GM10266 (cell line): ENCODE results near the gene NPAT.

Experiments used
- DNase-seq: peaks from one replicate; pipeline ENCODE4 v3.0.0; 2012; ENCODE audit errors: extremely low spot score
- TF ChIP-seq, protein P1 (sequence below): IDR thresholded peaks from 2 replicates; pipeline ENCODE4 v1.5.1; 2012; ENCODE audit warnings: mild to moderate bottlenecking, low read depth; ENCODE audit not compliant: control insufficient read depth, insufficient read depth; ENCODE audit errors: missing control alignments

NPAT gene

DNA sequence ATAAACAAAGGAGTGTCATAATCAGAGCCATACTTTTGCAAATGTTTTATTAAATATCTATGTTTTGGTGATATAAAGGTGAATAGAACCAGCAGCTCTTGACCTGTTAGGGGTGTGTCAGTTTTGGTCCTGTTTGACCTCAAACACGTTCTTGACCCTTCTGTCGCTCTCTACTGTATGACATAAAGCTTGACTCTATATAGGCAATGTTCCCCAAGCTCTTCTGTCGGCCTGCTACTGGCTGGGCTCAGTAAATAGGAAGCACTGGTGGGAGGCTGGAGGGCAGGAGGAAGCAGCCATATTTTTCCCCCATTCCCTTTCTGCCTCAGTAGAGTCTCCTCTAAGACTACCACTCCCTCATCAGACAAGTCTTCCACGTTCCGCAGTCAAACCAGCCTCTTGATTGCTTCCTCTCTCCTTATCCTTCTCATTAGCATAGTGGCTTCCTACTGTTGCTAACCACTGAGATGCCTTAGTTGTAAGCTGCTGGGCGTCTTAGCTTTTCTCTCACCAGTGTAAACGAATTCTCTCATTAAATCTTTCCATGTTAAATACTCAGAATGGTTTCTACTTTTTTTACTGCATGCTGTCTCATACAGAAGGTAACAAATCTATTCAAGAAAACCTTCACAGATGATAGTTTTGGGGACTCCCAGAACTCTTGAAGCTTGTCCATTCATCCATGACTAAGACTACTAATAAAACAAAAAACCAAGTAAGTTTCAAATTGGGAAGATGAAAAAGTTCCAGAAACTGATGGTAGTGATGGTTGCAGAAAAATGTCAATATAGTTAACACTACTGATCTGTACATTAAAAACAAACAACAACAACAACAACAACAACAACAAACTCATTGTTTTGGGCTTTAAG, 3.3 kb downstream of the NPAT start:
- TF ChIP-seq, protein P1, sequence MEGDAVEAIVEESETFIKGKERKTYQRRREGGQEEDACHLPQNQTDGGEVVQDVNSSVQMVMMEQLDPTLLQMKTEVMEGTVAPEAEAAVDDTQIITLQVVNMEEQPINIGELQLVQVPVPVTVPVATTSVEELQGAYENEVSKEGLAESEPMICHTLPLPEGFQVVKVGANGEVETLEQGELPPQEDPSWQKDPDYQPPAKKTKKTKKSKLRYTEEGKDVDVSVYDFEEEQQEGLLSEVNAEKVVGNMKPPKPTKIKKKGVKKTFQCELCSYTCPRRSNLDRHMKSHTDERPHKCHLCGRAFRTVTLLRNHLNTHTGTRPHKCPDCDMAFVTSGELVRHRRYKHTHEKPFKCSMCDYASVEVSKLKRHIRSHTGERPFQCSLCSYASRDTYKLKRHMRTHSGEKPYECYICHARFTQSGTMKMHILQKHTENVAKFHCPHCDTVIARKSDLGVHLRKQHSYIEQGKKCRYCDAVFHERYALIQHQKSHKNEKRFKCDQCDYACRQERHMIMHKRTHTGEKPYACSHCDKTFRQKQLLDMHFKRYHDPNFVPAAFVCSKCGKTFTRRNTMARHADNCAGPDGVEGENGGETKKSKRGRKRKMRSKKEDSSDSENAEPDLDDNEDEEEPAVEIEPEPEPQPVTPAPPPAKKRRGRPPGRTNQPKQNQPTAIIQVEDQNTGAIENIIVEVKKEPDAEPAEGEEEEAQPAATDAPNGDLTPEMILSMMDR, result no peak
- DNase-seq, result no peak

DNA sequence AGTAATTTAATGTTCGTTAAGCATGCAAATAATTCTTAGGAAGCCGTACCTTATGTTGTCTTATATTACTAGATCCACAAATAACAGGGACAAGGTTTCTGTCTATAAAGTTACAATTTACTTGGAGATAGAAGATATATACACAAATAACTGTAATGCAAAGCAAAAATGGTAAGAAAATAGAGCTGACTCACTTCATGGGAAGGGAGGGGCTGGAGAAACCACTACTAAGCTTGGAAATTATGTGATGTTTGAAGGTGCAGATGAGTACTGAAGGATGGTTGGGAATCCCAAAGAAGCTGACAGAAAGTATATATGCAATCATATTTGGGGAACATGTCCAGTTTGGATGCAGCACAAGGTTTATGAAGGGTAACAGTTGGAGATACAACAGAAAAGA, 4.0 kb downstream of the NPAT start:
- no peak for DNase-seq
- TF ChIP-seq, protein P1, result no peak

DNA sequence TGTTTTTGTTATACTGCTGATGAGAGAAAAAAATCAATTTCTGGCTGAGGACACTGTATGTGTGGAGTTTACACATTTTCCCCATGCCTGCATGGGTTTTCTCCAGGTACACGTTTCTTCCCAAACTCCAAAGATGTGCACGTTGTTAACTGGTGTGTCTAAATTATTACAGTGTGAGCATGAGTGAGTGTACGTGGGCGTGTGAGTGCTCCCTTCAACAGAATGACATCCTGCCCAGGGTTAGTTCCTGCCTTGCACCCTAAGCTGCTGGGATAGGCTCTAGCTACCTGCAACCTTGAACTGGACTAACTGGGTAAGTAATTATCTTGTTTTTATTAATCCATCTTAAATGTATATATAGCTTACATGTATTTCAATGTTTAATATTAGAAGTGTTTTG, 5.5 kb downstream of the NPAT start:
- TF ChIP-seq, protein P1, result no peak
- no peak for DNase-seq

DNA sequence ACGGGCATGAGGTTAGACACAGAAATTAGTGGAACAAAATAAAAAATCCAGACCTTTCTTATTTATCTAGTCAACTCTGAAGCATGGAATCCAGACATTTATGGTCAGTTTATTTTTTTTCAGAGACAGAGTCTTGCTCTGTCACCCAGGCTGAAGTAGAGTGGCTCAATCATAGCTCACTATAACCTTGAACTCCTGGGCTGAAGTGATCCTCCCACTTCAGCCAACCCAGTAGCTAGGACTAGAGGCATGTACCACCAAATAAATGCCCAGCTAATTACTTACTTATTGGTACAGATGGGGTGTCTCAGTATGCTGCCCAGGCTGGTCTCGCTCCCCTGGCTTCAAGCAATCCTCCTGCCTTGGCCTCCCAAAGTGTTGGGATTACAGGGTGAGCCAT, 8.7 kb downstream of the NPAT start:
- DNase-seq, result no peak
- TF ChIP-seq, protein P1, result no peak

DNA sequence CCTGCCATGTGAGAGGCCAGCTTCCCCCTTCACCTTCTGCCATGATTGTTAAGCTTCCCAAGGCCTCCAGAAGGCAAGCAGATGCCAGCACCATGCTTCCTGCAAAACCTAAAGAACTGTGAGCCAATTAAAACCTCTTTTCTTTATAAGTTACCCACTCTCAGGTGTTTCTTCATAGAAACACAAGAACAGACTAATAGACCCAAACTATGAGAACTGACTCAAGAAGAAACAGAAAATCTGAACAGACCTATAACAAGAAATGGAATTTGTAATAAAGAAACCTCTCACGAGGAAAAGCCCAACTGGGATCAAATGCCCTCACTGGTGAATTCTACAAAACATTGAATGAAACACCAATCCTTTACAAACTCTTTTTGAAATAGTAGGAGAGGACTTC, 12.0 kb downstream of the NPAT start:
- no peak for DNase-seq
- TF ChIP-seq, protein P1, result no peak

DNA sequence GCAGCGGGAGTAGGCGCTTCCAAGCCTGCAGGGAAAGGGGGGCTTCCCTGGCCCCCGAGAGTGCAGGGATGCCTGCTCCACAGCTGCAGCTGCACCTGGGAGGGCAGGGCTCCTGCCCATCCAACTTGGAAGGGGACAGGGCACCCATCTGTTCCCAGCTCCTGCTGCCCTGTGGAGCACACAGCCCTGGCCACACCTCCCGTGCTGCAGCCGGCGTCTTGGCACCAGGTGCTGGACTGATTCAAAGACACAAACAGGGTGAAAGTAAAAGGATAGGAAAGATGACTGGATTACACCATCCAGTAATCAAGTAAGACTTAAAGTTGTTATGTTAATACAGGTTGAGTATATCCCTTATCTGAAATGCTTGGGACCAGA, 14.8 kb downstream of the NPAT start:
- no peak for DNase-seq
- TF ChIP-seq, protein P1, result no peak

DNA sequence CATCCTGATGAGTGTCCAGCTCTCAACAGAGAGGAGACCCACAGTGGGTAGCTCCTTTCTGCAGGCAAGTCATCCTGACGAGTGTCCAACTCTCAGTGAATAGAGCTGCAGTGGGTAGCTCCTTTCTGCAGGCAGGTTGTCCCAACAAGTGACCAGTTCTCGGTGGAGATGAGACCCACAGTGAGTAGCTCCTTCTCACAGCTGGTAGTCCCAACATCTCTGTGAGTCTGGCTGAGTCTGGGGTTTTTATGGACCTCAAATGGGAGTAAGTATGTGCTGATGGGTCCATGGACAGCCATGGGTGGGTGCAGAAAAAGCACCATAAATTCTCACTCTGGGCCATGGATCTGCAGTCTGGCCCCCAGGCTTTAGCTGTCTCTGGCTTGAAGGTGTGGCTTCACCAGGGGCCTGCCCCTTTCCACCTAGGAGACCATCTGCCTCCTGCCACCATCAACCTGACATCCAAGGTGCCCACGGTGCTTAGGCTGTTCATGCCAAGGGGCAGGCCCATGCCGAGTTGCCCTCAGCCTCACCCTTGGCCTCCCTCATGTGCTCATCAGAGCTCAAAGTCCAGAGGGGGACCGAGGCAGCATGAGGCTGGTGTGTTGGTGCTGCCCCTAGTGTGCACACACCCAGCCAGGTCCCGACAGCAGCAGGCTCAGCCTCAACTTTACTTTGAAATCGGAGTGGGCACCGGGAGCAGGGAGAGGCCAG, 15.3 kb downstream of the NPAT start:
- TF ChIP-seq, protein P1, result no peak
- DNase-seq, result no peak
